HG03064 (cell line): ENCODE measurements around the gene NR3C2.
"Not testable (repeated sequence)": the region's sequence is repeated elsewhere in the genome, so short reads cannot be mapped to it uniquely, and the experiment has no call there.

ENCODE experiments used
- ATAC-seq: cut with Tn5 transposase; IDR thresholded peaks from one replicate; pipeline ENCODE4 v1.9.1; 2021; ENCODE audit warnings: low read depth; ENCODE audit not compliant: unreplicated experiment

Gene NR3C2

DNA sequence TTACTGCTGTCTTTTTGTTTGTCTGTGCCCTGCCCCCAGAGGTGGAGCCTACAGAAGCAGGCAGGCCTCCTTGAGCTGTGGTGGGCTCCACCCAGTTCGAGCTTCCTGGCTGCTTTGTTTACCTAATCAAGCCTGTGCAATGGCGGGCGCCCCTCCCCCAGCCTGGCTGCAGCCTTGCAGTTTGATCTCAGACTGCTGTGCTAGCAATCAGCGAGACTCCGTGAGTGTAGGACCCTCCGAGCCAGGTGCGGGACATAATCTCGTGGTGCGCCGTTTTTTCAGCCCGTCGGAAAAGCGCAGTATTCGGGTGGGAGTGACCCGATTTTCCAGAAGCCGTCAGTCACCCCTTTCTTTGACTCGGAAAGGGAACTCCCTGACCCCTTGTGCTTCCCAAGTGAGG is 118.9 kb downstream of the NR3C2 start:
- not testable (repeated sequence) for ATAC-seq

GRCh38 chr4:148315049-148315448 is 127.2 kb downstream of the NR3C2 start:
- ATAC-seq = no peak

DNA sequence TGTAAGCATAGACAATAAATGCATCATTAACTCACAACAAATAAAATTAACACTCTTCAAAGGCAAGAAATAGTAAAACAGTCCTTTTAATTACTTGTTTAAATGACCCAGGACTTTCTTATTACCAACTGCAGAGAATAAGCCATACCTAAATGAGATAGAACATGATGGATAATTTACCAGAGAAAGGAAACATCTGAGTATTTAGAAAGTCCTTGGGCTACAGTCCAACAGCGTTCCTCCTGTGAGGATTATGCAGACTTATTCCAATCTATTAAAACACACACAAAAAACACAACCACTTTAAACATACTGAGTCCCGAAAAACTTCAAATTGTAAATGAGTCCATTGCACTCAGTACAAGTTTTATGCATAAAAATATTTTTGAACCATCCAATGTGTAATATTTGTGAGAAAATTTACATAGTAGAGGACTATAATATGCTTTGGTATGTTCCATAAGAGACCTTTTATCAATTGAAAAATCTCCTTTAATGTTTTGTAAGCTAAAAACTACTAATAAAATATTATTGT is 129.2 kb downstream of the NR3C2 start:
- ATAC-seq = no peak

DNA sequence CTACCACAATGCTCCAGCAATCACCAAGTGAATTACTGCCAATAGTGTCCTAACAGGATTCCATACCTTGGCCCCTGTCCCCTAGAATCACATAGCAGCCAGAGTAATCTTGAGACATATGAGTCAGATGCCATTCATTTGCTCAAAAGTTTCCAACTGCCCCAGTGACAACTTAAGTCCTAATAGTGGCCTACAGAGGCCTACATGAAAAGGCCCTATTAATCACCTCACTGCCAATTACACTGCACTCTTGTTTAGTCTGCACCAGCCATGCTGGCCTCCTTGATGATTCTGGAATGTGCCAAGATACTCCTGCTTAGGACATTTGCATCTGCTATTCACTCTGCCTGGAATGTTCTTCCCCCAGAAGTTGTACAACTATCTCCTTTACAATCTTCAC is 130.7 kb downstream of the NR3C2 start:
- ATAC-seq = no peak

DNA sequence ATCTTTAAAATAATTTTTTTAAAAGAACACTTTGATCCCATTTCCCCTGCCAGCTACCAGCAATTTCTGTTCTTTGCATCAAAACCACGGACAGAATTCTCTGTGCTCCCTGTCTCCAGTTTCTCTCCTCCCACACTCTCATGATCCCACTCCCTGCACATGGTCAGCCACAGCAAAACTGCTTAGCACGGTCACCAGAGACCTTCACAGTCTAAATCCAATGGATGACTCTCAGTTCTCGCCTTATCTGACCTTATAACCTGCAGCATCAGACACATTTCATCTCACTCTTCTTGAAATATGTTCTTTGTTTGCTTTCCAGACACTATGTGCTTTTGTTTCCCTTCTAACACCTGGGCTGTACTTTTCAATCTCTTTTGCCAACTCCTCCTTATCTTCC is 131.5 kb downstream of the NR3C2 start:
- no peak for ATAC-seq

GRCh38 chr4:148305751-148306150 is 136.5 kb downstream of the NR3C2 start:
- ATAC-seq = no peak

DNA sequence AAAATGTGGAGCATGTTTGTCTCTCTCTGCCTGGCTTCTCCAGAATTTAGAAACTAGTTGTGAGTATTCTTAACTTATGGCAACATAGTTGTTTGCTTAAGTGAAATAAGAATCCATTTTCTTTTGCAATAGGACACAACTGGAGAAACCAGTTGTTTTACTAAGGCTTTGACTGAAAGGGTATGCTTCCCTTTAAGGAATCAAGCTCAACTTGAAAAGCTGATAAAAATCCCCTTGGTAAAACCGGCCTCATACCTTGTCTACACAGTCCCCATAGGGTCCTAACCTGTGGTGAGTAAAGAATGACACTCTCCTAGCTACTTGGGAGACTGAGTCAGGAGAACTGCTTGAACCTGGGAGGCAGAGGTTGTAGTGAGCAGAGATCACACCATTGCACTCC is 139.8 kb downstream of the NR3C2 start:
- ATAC-seq = no peak

DNA sequence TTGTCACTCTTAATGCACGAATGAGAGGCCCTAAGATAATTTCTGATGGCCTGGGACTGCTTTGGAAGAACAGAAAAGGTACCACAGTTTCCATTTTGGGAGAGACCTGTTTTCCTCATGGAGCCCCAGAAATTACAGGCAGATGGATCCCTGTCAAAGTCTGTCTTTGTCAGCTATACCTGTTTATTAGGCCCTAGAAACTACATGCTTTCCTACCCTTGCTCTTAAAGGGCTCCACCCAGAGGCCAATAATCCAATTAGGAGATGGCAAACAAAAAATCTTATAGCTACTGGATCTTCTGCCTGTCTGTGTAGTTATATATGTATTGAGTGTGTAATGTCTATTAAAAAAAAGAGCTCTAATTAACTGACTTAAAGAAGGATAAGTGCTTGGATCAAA is 141.3 kb downstream of the NR3C2 start:
- ATAC-seq = no peak

- ATAC-seq = no peak
These were observed 142.9 kb downstream of the NR3C2 start for GRCh38 chr4:148299337-148299736.

- ATAC-seq = no peak
These were observed 145.7 kb downstream of the NR3C2 start for GRCh38 chr4:148296498-148296897.

DNA sequence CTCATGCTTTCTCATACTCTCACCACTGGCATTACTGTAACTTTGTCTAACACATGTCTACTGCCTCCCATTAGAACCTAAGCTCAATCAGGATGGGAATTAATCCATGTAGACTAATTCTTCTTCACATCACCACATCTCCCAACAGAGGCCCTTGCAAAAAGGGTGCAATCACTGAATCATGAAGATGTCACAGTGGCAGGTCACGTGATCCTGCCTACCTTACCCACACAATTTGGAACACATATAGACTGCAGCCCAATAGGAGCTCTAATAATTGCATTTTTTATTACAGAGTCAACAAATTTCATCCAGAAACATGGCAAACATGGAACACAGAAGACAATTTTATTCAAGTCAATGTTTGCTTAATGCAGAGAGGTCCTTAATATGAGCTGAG is 146.6 kb downstream of the NR3C2 start:
- ATAC-seq = no peak

- ATAC-seq = no peak
These were observed 148.6 kb downstream of the NR3C2 start for GRCh38 chr4:148293571-148293970.

- no peak for ATAC-seq
These were observed 149.5 kb downstream of the NR3C2 start for GRCh38 chr4:148292686-148293085.

DNA sequence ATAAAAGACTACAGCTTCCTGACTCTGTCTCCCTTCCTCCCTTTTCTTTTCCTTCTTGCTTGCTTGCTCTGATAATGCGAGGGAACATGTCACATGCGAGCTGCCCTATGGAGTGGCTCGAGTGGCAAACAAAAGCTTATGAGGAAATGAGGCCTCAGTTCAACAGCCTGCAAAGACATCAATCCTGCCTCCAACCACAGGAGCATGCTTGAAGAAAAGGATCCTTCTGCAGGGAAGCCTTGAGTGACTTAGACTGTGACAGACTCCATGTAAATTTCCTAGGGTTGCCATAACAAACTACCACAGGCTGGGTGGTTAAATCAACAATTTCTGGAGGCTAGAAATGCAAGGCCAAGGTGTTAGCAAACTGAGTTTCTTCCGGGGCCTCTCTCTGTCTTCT is 152.5 kb downstream of the NR3C2 start:
- ATAC-seq = no peak

GRCh38 chr4:148288448-148288847 is 153.8 kb downstream of the NR3C2 start:
- ATAC-seq = no peak

- ATAC-seq = no peak
These were observed 155.1 kb downstream of the NR3C2 start for GRCh38 chr4:148287111-148287510.

- ATAC-seq = no peak
These were observed 156.2 kb downstream of the NR3C2 start for GRCh38 chr4:148286012-148286411.

DNA sequence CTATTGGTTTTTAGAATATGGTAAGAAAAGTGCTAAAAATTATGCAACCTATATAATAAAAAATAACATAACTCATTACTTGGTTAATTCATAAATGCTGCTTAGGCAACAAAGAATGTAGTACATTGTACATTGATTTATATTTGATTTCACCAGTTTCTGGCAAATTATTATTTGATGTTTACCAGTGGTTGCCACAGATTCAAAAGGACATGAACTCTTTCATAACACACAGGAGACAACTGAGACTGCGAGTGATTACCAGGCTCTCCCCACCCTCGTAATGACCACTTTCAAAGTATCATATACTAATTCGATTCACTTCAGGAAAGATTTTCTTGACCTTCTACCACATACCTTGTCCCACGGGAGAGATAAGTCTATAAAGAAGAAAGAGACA is 158.5 kb downstream of the NR3C2 start:
- ATAC-seq = no peak

GRCh38 chr4:148278310-148278709 is 163.9 kb downstream of the NR3C2 start:
- no peak for ATAC-seq

DNA sequence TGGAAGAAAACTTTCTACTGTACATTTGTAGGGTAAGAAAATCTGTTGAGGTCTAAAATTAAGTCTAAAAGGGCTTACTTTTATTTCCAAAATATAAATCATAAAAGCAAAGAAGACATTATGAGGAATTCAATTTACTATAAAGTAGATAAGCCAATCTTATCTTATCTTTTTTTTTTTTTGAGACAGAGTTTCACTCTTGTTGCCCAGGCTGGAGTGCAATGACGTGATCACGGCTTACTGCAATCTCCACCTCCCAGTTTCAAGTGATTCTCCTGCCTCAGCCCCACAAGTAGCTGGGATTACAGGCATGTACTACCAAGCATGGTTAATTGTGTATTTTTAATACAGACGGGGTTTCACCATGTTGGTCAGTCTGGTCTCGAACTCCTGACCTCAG is 166.9 kb downstream of the NR3C2 start:
- ATAC-seq = no peak

GRCh38 chr4:148273501-148273986 is 168.7 kb downstream of the NR3C2 start:
- no peak for ATAC-seq

DNA sequence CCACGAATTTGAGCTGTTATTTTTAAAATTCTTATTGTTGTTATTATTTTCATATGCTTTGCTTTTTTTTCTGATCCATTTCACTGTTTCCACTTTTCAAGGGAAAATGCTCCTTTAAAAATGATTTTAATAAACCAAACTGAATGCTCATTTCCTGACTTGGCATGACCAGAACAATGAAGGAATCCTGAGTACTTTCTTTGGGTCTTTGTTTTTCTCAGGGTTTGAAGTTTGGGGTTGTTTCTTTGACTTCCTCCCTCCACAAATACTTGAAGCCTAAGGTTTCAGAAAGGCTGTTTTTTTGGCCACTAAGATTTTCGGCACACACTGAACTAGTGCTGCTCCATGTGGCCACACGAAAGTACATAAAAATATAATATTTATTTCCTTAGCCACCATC is 171.0 kb downstream of the NR3C2 start:
- ATAC-seq = no peak

- no peak for ATAC-seq
These were observed 171.6 kb downstream of the NR3C2 start for GRCh38 chr4:148270630-148271029.
